NCI-H345 treated with DMSO at 0.1 percent for 48 hours (cell line): Measurements from ENCODE around the gene CISH.

Experiments used
- DNase-seq: peaks from one replicate; lab custom pipeline; 2025; ENCODE audit not compliant: unreplicated experiment; lab: John Stamatoyannopoulos, UW

CISH gene, protein sequence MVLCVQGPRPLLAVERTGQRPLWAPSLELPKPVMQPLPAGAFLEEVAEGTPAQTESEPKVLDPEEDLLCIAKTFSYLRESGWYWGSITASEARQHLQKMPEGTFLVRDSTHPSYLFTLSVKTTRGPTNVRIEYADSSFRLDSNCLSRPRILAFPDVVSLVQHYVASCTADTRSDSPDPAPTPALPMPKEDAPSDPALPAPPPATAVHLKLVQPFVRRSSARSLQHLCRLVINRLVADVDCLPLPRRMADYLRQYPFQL

DNA sequence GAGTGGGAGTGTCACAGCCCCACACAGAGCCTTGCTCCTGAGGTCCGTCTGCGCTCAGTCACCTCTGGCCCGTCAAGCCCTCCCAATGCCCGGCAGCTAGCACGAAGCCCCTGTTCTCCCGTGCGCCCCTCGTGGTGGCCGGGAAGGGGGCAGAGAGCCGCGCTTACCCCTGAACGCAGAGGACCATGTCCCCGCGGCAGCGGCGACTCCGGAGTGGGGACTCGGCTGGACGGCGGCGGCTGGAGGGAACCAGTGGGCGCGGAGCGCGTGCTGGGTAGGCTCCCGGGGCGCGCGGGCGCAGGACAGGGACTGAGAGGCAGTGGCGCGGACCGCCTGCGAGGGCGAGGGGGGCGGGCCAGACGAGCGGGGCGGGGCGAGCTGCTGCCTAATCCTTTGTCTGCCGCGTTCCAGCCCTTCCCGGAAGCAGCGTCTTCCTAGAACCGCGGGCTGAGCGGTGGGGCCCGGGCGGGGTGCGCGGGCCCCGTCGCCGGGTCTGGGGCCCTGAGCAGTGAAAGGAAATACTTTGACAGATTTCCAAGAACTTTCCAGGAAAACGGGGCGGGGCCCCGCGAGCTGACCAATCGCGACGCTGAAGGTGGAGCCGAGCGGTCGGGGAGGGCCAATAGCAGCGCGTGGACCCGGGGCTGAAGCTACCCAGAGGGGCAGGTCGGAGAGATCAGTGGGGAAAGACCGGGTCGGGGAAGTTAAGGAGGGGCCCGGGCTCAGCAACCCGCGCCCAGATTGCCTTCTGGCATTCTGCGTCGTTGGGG is at the start of gene CISH:
Gene CISH (minus strand): TSS at position 311 of the 770 bp plus-strand sequence. CDS start 124 bp downstream, at position 187.
- DNase-seq: peak; percentile 23

DNA sequence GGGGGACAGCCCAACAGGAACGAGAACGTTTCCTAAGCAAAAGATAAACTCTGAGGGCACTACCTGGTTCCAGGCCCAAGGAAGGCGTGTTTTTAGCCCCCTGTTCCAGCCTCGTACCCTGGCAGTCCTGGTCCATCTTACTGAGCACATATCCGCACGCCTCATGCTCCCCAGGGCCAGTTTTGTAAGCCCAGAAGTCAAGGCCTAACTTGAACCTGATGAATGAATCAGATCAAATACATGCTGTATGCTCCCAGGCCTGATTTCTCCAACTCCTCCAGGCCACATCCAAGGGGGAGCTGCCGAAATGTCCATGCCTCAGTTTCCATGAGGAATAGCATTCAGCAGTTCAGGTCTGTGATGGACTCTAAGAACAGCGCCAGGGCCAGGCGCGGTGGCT is 48.8 kb upstream of the CISH start:
- no peak for DNase-seq

DNA sequence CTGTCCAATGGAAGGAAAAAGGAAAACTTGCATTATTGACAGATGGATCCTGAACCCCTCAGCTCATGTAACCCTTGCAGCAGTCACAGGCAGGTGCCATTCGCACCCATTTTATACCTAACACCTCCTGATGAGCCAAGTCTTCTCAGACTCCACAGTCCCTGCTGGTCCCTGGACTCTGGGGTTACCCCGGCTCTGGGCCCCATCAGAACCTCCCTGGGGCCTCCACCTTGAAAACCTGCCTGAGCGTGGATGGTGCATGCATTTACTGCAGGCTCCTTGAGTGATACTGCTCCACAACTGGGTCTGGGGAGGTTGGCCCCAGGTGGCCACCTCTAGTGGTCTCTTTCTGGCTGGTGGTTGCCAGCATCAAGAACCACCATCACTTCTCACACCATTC is 47.3 kb upstream of the CISH start:
- DNase-seq: no peak

DNA sequence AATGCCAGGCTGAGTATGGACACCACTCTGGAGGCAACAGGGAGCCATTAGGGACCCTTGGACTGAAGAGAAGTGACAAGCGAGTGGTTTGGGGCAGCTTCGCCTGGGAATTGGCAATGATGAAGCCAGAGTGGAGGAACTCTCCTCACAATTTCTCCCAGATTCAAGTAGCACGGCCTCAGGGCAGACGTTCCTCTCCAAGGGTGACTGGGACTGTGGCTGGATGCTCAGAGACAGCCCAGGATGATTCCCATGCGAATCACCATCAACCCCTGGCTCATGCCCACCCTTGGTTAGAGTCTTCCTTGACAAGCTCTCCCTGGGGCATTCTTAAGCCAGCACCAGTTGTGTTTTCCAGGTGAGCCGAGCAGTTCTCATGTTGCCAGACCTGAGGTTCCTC is 46.8 kb upstream of the CISH start:
- no peak for DNase-seq

DNA sequence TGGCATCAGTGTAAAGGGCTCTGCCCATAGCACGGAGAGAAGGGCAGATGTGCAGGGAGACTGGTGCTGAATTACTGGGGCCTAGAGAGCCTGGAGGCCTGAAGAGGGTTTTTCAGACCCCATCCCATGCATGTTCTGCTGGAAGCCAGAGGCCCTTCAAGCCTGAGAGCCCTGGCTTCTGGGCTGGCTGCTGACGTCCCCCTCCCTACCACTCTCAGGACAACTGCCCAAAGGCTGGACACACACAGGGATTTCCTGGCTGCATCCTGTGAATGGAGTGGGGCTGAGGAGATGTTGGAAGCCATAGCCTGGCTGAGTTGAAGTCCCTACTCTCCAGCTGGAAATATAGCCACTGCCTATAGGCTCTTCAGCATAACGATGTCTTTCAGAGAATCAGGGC is 46.2 kb upstream of the CISH start:
- no peak for DNase-seq

DNA sequence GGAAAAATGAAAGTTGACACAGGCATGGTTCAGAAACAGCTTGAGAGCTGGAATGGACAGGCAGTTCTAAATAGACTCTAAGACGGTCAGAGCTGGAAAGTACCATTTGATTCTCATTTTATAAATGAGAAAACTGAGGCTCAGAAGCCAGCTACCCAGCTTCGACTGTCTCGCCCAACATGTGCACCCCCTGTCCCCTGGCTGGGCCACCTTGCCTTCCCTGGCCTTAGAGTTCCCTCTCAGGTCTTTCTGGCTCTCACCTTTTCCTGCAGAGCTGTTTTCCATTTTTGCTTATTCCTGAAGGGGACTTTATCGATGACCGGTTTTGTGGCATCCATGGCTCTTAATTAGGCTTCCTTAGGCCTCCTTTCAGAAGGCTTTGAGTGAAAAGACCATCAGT is 45.8 kb upstream of the CISH start:
- DNase-seq: no peak

DNA sequence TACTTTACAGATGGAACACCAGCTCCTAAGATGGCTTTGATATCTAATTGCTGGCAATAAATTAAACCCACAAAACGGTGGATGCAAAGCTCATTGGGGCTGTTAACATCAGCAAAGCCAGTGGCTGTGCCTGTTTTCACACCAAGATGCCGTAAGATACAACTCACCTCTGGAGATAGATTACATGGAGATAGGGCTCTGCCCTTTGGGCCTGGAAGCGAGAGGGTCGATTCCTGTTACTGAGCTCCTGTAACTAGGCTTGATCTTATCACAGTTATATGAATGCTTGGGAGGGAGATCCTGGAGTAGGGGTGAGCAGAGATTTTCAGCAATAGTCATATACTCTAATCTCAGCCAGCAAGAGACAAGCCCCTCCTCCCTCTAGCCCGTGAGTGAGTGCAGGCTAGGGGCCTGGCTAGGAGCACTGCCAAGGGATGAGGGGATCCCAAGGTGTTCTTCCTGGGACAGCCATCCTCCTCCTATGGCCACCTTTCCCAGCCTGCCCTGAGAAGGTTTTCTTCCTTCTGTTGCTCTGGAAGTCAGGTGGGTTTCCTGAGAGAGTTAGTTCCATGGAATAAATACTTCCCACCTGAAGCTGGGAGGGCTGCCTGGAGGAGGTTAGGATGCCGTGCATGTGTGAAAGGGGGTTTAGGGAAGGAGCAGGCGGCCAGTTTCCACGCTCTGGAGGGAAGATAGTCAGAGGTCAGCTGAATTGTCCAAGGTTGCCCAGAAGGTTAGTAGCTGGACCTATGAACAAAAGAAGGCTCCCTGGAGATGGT is 45.0 kb upstream of the CISH start:
- no peak for DNase-seq

DNA sequence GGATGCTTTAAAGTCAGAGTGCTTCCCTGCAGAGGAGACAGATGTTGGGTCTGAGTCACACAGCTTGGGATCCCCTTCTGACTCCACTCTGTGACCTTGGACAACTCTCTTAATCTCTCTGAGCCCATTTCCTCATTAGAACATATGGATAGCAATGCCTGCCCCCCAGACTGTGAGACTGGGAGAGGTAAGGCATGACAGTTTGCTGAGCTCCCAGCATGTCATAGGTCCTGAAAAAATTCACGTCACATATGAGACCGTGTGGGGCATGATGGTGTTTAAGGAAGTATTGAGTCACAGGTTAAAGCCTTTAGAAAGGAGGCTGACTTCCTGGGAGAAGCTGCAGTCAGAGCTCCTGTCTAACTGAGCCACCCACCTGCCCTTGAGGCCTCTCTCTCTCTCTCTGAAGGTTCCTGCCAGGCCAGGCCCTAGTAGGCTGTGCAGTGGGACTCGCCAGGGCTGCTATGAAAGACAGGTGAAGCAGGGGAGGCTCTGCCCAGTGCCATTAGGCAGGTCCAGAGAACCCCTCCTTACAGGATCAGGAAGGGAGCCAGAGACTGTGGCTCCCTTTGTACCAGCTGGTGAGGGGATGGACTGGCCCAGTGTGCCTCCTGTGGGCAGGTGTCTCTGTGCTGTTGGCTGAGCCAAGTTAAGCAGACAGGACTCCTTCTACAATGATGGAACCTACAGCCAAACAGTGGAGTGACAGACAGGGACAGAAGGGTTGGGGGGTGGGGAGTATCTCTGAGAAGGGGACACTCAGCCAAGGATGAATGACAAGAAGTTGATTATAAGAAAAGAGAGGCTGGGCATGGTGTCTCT is 43.6 kb upstream of the CISH start:
- no peak for DNase-seq

DNA sequence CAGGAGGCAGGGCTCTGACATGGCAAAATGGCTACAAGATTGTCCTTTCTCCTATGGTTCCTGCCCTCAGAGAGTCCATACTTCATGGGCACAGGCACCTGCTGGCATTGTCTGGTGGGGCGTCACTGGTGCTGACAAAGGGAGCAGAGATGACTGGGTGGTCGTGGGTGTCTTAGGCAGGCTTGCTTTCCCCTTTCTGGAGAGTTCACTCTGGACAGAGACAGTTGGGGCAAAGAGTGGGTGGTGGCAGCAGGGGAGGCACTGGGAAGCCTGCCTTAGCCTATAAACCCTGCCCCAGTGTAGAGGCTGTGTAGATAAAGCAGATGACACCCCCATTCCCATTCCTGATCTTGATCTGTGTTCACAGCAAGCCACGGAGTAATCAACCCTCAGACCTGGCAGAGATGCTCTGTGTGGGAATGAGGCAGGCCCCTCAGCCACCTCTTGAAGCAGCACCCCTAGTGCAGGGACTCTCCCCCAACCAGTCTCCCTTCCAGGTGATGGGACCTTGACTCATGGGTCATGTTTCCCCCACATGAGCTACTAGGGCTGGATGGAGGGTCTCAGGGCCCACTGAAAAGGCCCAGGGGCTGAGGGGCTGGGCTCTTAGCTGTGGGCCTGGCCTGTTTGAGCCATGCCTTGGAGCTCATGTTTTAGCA is 42.5 kb upstream of the CISH start:
- no peak for DNase-seq

DNA sequence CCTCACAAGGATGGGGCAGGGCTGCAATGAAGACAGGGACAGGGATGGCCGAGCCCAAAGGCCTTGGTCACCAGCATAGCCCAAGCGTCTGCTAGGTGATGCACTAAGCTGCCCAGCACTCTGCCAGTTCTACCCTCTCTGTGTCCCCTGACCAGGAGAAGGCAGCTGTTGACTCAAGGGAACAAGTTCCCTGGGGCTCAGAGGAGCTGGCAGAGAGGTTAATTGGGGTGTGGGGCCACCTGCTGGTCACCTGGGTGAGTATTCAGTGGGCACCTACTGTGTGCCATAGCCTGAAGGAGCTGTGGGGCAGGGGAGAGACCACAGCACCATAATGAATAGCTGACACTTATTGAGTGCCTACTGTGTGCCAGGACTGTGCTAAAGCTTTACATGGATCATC is 41.1 kb upstream of the CISH start:
- no peak for DNase-seq

DNA sequence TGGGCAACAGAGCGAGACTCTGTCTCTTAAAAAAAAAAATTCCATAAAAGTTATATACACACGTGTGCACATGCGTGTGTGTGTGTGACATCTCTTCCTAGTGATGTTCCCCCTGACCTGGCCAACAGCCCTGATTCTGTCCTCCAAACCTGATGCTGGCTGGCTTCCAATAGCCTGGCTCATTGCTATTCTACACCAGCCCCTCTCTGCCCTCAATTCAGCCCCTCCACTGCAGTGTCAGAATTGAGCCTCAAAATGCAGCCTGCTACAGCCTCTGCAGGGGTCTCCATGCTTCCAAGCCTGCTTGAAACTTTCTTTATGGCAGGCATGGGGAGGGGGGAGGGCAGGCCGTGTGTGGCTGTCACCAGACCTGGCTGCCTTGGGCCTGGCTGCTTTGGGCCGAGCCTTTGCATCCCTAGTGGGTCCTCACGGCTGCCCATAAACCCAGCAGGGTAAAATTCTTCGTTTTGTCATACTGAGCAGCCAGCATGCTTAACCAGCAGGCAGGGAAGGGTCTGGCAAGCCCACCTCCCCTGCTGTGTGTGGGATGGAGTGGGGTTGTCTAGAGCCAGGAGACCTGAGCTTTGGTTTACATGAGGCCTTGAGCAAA is 40.5 kb upstream of the CISH start:
- DNase-seq: no peak

DNA sequence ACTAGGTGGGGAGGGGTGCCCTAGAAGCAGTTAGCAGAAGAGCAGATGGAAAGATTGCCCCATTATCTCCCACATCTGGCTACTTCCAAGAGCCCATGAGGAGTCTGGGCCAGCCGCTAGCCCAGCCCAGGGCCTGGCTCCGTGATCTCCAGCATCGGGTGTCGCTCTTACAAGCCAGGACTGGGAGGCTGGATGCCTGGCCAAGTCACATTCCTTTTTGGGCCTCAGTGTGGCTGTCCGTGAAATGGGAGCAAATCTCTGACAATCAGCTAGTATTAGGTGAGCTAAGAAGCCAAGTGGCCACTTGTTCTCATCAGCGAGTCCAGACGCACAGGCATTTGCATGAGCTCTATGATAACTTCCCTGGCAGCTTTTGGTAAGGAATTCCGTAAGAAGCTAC is 39.9 kb upstream of the CISH start:
- DNase-seq: no peak

DNA sequence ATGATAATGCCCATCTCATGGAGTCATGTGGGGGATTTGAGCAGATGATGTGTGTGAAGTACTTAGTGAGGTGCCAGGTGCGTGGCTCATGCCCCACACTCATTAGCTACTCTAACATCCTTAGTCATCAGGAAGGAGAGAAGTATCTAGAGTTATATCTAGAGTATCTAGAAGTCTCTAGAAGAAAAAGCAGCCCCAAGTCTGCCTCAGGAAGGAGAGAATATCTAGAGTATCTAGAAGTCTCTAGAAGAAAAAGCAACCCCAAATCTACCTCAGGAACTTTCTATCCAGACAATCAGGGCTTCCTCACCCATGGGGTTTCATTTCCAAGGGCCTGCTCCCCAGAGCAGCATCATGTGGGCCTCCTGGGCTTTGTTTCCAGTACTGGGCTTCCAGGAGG is 38.4 kb upstream of the CISH start:
- no peak for DNase-seq

DNA sequence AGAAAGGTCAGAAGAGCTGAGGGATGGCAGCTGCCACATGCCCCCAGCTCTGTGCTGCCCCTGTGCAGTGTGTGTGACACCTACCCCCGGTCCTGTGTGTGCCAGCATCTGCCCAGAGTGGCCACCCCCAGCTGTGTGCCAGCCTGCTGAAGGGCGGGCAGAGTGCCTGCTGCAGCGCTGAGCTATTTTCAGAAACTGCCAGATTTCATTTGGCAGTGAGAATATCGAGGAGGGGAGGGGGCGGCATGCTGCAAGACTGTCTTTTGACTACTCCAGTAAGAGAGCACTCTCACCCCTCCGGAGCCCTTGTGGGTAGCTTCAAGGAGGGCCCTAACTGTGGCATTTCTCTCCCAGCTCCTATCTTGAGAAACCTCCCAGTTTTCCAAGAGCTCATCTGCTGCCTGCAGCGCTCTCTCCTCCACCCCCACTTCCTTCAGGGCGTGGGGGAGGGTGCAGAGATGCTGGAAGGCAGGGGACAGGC is 37.9 kb upstream of the CISH start:
- DNase-seq: no peak

DNA sequence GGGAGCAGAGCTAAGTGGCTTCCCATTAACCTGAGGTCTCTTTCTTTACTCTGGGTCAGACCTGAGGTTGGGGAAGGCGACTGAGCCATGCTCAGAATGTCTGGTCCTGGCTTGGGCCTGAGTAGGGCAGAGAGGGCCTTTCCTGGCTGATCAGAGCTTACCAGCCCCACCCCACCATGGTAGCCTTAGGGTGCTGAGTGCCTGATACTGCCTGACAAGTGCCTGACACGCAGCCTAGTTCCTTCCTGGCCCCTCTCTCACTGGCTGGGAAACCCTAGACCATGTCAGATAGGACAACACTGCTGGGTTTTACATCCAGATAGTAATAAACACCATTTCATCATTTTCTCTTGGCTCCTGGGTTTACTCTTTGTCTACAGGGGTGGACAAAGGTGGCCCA is 37.4 kb upstream of the CISH start:
- no peak for DNase-seq

DNA sequence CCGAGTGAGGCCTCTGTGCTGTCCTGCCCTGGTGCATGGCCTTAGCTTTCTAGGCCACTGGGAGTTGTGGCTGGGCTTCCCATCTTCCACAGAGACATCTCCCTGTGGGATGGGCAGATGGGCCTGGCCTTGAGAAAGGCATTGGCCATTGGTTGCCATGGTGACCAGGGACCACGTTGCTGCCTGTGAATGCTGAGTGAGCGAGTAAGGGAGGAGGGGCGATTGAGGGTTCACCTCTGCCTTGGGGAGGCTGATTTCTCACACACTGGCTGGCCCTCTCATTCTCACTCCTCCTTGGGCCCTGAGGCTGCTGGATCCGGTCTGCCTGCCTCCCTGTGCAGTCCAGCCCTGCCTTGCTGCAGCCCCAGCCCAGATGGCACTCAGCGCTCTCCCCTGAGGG is 36.7 kb upstream of the CISH start:
- DNase-seq: no peak

DNA sequence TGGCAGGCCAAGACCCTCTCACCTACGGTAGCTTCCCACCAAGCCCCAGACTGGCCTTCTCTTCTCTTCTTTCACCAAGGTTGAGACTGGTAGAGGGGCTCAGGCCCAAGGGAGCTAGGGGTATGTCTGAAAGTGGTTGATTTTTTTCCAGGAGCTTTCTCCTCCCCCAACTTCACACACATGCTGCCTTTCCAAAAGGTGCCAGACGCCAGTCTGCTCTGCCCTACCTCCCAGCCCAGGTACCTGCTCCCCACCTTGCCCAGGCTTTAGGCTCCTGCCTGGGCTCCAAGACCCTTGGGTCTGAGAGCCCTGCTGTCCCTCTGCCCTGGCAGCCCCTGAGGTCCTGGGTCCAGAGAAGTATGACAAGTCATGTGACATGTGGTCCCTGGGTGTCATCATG is 33.8 kb upstream of the CISH start:
- DNase-seq: no peak

DNA sequence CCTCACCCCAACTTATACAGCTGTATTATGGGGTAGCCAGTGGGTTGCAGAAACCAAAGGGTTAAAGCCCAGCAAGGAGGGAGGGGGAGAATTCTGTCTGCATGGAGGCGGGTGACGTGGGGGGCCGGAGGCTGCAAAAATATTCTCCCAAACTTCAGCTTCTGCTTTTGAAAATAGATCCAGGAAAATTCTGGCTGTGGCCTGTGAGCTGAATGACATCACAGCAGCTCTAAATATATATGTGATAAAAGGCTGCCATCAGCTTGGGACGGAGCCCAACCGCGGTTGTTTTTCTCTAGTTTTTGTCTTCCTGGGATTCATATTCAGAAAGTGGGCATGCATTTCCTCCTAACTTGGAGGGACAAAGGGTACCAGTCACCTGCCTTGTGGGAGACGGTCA is 33.0 kb upstream of the CISH start:
- no peak for DNase-seq

DNA sequence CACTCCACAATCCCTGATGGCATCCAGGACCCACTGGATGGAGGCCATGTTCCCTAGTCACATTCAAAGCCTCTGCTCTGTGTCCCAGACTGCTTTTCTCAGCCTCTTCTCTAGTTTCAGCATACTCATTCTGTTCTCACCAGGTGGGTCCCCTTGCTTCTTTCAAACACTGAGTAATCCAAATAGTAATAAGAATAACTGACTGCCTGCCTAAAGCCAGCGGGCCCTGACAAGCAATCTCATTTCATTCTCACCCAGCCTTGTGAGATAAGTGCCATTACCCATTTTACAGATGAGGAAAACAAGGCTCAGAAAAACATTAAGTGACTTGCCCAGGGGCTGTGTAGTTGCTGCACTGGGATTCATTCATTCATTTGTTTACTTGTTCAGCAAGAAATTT is 30.8 kb upstream of the CISH start:
- DNase-seq: no peak

DNA sequence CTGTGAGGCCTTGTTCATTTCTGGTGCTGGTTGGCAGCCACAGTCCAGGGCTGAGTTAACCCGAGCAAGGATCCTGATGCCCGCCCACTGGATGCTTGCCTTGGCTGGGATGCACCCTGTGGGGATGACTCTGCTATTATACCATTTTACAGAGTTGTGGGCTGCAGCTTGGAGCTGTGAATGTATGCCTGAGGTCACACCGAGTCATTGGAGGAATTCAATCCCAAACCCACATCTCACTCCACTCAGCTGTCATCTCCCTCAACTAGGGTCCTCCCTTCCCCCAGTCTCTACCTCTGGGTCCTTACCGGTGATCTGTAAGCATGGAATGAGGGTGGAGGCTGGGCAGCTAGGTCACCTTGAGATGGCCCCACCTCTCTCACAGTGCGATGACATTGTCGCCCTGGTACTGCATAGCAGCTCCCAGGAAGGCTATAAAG is 27.5 kb upstream of the CISH start:
- no peak for DNase-seq
